ENCODE data around the gene NDC1. TPM values are rescaled to one million over a fixed set of nuclear protein-coding genes. Genes with fewer than 3 reads are reported as not detected.

The NDC1 gene
- total RNA-seq, 1 donor: 12.7 TPM

- TF ChIP-seq CTCF (IDR thresholded peaks at IDR 0.05; ENCODE audit: extremely low read depth, low read depth, low read length): no peak
- Histone ChIP-seq H3K27ac (ENCODE audit: low read depth, low read length) (peak overlapping the region; percentile 0), H3K36me3 (ENCODE audit: insufficient read depth, low read length) (no peaks in the 10 kb centered on the region), H3K4me2 (ENCODE audit: insufficient read depth, low read length) (peak overlapping the region; percentile 21), H3K4me3 (ENCODE audit: insufficient read depth, low read length) (no peak overlapping the region), H3K27me3 (ENCODE audit: insufficient read depth, low read length) (no peaks in the 10 kb centered on the region), H3K9me3 (ENCODE audit: low read depth, low read length) (no peaks in the 10 kb centered on the region), H3K79me2 (ENCODE audit: insufficient read depth, low read length) (peaks cover 17% of the 10 kb centered on the region), H4K20me1 (ENCODE audit: insufficient read depth, low read length) (peaks cover 5% of the 10 kb centered on the region), H2AFZ (ENCODE audit: low read length) (no peak overlapping the region), H3K4me1 (ENCODE audit: insufficient read depth, low read length) (peaks cover 13% of the 10 kb centered on the region)
- peak; percentile 31 for DNase-seq (ENCODE audit: insufficient read length, low spot score, missing footprints)
Observed at GRCh38 chr1:53722025-53722424, 116.1 kb downstream of the NDC1 start.

- no peak overlapping the region for H3K27ac ChIP-seq (ENCODE audit: low read depth, low read length)
- H4K20me1 ChIP-seq (ENCODE audit: insufficient read depth, low read length): peaks cover 5% of the 10 kb centered on the region
- H3K4me1 ChIP-seq (ENCODE audit: insufficient read depth, low read length): peaks cover 13% of the 10 kb centered on the region
- no peak overlapping the region for H3K4me3 ChIP-seq (ENCODE audit: insufficient read depth, low read length)
- H3K4me2 ChIP-seq (ENCODE audit: insufficient read depth, low read length): no peak overlapping the region
- H3K9me3 ChIP-seq (ENCODE audit: low read depth, low read length): no peaks in the 10 kb centered on the region
- TF ChIP-seq CTCF (IDR thresholded peaks at IDR 0.05; ENCODE audit: extremely low read depth, low read depth, low read length): no peak
- H3K36me3 ChIP-seq (ENCODE audit: insufficient read depth, low read length): no peaks in the 10 kb centered on the region
- H3K27me3 ChIP-seq (ENCODE audit: insufficient read depth, low read length): no peaks in the 10 kb centered on the region
- DNase-seq (ENCODE audit: insufficient read length, low spot score, missing footprints): no peak
- no peak overlapping the region for H2AFZ ChIP-seq (ENCODE audit: low read length)
- H3K79me2 ChIP-seq (ENCODE audit: insufficient read depth, low read length): peaks cover 8% of the 10 kb centered on the region
Observed at GRCh38 chr1:53721088-53721487, 117.0 kb downstream of the NDC1 start.

GRCh38 chr1:53719469-53719868, 118.6 kb downstream of the NDC1 start:
- DNase-seq (ENCODE audit: insufficient read length, low spot score, missing footprints): peak; percentile 30
- no peak overlapping the region for H3K27ac ChIP-seq (ENCODE audit: low read depth, low read length)
- peaks cover 10% of the 10 kb centered on the region for H4K20me1 ChIP-seq (ENCODE audit: insufficient read depth, low read length)
- TF ChIP-seq CTCF (IDR thresholded peaks at IDR 0.05; ENCODE audit: extremely low read depth, low read depth, low read length): no peak
- peaks cover 13% of the 10 kb centered on the region for H3K4me1 ChIP-seq (ENCODE audit: insufficient read depth, low read length)
- H3K27me3 ChIP-seq (ENCODE audit: insufficient read depth, low read length): no peaks in the 10 kb centered on the region
- H3K9me3 ChIP-seq (ENCODE audit: low read depth, low read length): no peaks in the 10 kb centered on the region
- H3K4me3 ChIP-seq (ENCODE audit: insufficient read depth, low read length): no peak overlapping the region
- no peak overlapping the region for H2AFZ ChIP-seq (ENCODE audit: low read length)
- H3K36me3 ChIP-seq (ENCODE audit: insufficient read depth, low read length): no peaks in the 10 kb centered on the region
- H3K79me2 ChIP-seq (ENCODE audit: insufficient read depth, low read length): peaks cover 4% of the 10 kb centered on the region
- no peak overlapping the region for H3K4me2 ChIP-seq (ENCODE audit: insufficient read depth, low read length)

GRCh38 chr1:53718443-53718842, 119.7 kb downstream of the NDC1 start:
- Histone ChIP-seq H3K27me3 (ENCODE audit: insufficient read depth, low read length) (no peaks in the 10 kb centered on the region), H3K79me2 (ENCODE audit: insufficient read depth, low read length) (no peaks in the 10 kb centered on the region), H3K27ac (ENCODE audit: low read depth, low read length) (no peak overlapping the region), H3K4me2 (ENCODE audit: insufficient read depth, low read length) (no peak overlapping the region), H3K36me3 (ENCODE audit: insufficient read depth, low read length) (no peaks in the 10 kb centered on the region), H2AFZ (ENCODE audit: low read length) (no peak overlapping the region), H3K4me3 (ENCODE audit: insufficient read depth, low read length) (no peak overlapping the region), H3K9me3 (ENCODE audit: low read depth, low read length) (no peaks in the 10 kb centered on the region), H4K20me1 (ENCODE audit: insufficient read depth, low read length) (peaks cover 13% of the 10 kb centered on the region), H3K4me1 (ENCODE audit: insufficient read depth, low read length) (peaks cover 13% of the 10 kb centered on the region)
- no peak for DNase-seq (ENCODE audit: insufficient read length, low spot score, missing footprints)
- peak; percentile 5 for TF ChIP-seq CTCF (IDR thresholded peaks at IDR 0.05; ENCODE audit: extremely low read depth, low read depth, low read length)

Measured in osteoblast (primary cell).